22Rv1 (cell line): Measurements from ENCODE around the gene PCSK6.

Source experiments
- H3K27ac ChIP-seq: fragments of 450-650 bp; 2 replicates; pipeline ENCODE4 v1.5.1; 2017
- CTCF ChIP-seq: fragments of 450-650 bp; IDR thresholded peaks from 2 replicates; pipeline ENCODE4 v1.5.1; 2017; ENCODE audit warnings: mild to moderate bottlenecking
- ZFX ChIP-seq: fragments of 450-650 bp; IDR thresholded peaks from 2 replicates; pipeline ENCODE4 v1.6.1; 2017; ENCODE audit warnings: antibody characterized with exemption, borderline replicate concordance

The PCSK6 gene

GRCh38 chr15:101474233-101474632, 15.3 kb downstream of the PCSK6 start:
- H3K27ac ChIP-seq = no peak overlapping the region
- no peak for TF ChIP-seq ZFX
- no peak for TF ChIP-seq CTCF

GRCh38 chr15:101472033-101472432, 17.5 kb downstream of the PCSK6 start:
- TF ChIP-seq ZFX = no peak
- no peak for TF ChIP-seq CTCF

GRCh38 chr15:101470548-101471239, 18.8 kb downstream of the PCSK6 start:
- TF ChIP-seq CTCF (no peak), ZFX (no peak)
- H3K27ac ChIP-seq = no peak overlapping the region

More at GRCh38 chr15:101472033-101472432, 17.5 kb downstream of the PCSK6 start:
- H3K27ac ChIP-seq = no peak overlapping the region

GRCh38 chr15:101469520-101470288, 19.8 kb downstream of the PCSK6 start:
- no peak overlapping the region for H3K27ac ChIP-seq
- TF ChIP-seq CTCF (no peak), ZFX (no peak)

- no peak for TF ChIP-seq CTCF
- TF ChIP-seq ZFX = no peak
- no peak overlapping the region for H3K27ac ChIP-seq
Observed at GRCh38 chr15:101466188-101466587, 23.3 kb downstream of the PCSK6 start.

GRCh38 chr15:101464999-101465669, 24.4 kb downstream of the PCSK6 start:
- no peak overlapping the region for H3K27ac ChIP-seq
- no peak for TF ChIP-seq CTCF
- no peak for TF ChIP-seq ZFX
